ENCODE measurements around the gene CFAP57. TPM values are rescaled to one million over a fixed set of nuclear protein-coding genes. Genes with fewer than 3 reads are reported as not detected.

Gene CFAP57
- total and polyA plus RNA-seq, 2 donors (not counting 1 experiment from before 2014, with no cell fraction given) = 0.07 to 0.44 TPM

- H3K4me2 ChIP-seq (replicated peaks; ENCODE audit: low read depth, low read length, poor library complexity, severe bottlenecking) = no peak overlapping the region
- ChIA-PET CTCF (interaction anchor here (1.0 kb wide), 1 partner anchor 39 kb away, joined by 4 read pairs; no protein-coding TSS in a partner anchor), POLR2A (no interaction called here)
- no peak overlapping the region for H2AFZ ChIP-seq (ENCODE audit: insufficient read depth, low read depth, low read length, poor library complexity, severe bottlenecking)
- H3K4me1 ChIP-seq (ENCODE audit: control insufficient read depth in 2 of 2, insufficient read depth in 2 of 2, low read length in 2 of 2) = peaks cover 3 to 5% of the 10 kb centered on the region in 2 donors
- ATAC-seq (ENCODE audit: low read depth) (no peak), DNase-seq (no peak)
- WGBS (ENCODE audit: insufficient coverage) = 88% methylated on average over 2 of the region's 4 CpGs
- no peak overlapping the region for H3K9ac ChIP-seq (ENCODE audit: low read length)
- Mint-ChIP-seq H3K9me3 (ENCODE audit: insufficient read depth) (peaks cover 8% of the 10 kb centered on the region), H3K4me3 (no peak overlapping the region), H3K27ac (no peak overlapping the region), H3K27me3 (peaks cover 13% of the 10 kb centered on the region), H3K4me1 (peaks cover 5% of the 10 kb centered on the region)
- no peak overlapping the region for H3K27ac ChIP-seq (ENCODE audit: low read length in 2 of 2)
- H3K36me3 ChIP-seq (replicated peaks in 1 of 2; ENCODE audit: control extremely low read depth in 1 of 2, control insufficient read depth in 1 of 2, extremely low read depth in 1 of 2, insufficient read depth in 2 of 2, low read length in 1 of 2) = no peaks in the 10 kb centered on the region
- no peak overlapping the region for H3K4me3 ChIP-seq (ENCODE audit: control extremely low read depth in 1 of 5, extremely low read depth in 1 of 5, insufficient read depth in 1 of 5, low read depth in 2 of 5, low read length in 4 of 5)
- no peak for TF ChIP-seq EZH2 (IDR thresholded peaks at IDR 0.05; ENCODE audit: borderline replicate concordance, insufficient read depth, low read depth, low read length, poor library complexity, severe bottlenecking)
- TF ChIP-seq, protein P1, sequence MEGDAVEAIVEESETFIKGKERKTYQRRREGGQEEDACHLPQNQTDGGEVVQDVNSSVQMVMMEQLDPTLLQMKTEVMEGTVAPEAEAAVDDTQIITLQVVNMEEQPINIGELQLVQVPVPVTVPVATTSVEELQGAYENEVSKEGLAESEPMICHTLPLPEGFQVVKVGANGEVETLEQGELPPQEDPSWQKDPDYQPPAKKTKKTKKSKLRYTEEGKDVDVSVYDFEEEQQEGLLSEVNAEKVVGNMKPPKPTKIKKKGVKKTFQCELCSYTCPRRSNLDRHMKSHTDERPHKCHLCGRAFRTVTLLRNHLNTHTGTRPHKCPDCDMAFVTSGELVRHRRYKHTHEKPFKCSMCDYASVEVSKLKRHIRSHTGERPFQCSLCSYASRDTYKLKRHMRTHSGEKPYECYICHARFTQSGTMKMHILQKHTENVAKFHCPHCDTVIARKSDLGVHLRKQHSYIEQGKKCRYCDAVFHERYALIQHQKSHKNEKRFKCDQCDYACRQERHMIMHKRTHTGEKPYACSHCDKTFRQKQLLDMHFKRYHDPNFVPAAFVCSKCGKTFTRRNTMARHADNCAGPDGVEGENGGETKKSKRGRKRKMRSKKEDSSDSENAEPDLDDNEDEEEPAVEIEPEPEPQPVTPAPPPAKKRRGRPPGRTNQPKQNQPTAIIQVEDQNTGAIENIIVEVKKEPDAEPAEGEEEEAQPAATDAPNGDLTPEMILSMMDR (IDR thresholded peaks at IDR 0.05) = no peak
- intact Hi-C loops (cut with micrococcal nuclease) = no loop called here
- H3K79me2 ChIP-seq (ENCODE audit: control insufficient read depth, insufficient read depth, low read length) = no peaks in the 10 kb centered on the region
- peaks cover 0 to 4% (median 0%) of the 10 kb centered on the region in 3 donors for H3K9me3 ChIP-seq (ENCODE audit: control extremely low read depth in 1 of 3, control insufficient read depth in 2 of 3, insufficient read depth in 1 of 3, low read length in 2 of 3)
- H3K27me3 ChIP-seq (replicated peaks in 1 of 4; ENCODE audit: control extremely low read depth in 1 of 4, control insufficient read depth in 3 of 4, insufficient read depth in 4 of 4, low read length in 3 of 4) = peaks cover 0 to 10% (median 3%) of the 10 kb centered on the region in 4 experiments
- H4K20me1 ChIP-seq (ENCODE audit: control insufficient read depth, insufficient read depth, low read length, poor library complexity, severe bottlenecking) = no peaks in the 10 kb centered on the region
These were observed 93.3 kb downstream of the CFAP57 start for GRCh38 chr1:43265431-43265830.

- H3K27me3 Mint-ChIP-seq = peaks cover 22% of the 10 kb centered on the region
- no peak overlapping the region for H3K4me2 ChIP-seq (replicated peaks; ENCODE audit: low read depth, low read length, poor library complexity, severe bottlenecking)
- H3K36me3 ChIP-seq (replicated peaks in 1 of 2; ENCODE audit: control extremely low read depth in 1 of 2, control insufficient read depth in 1 of 2, extremely low read depth in 1 of 2, insufficient read depth in 2 of 2, low read length in 1 of 2) = no peaks in the 10 kb centered on the region
- peaks cover 6% of the 10 kb centered on the region for H3K9me3 Mint-ChIP-seq (ENCODE audit: insufficient read depth)
- DNase-seq (no peak), ATAC-seq (ENCODE audit: low read depth) (no peak)
- no peak for TF ChIP-seq EZH2 (IDR thresholded peaks at IDR 0.05; ENCODE audit: borderline replicate concordance, insufficient read depth, low read depth, low read length, poor library complexity, severe bottlenecking)
- 100% methylated on average over 1 of the region's 1 CpG for WGBS (ENCODE audit: insufficient coverage)
- H3K4me3 ChIP-seq (ENCODE audit: control extremely low read depth in 1 of 5, extremely low read depth in 1 of 5, insufficient read depth in 1 of 5, low read depth in 2 of 5, low read length in 4 of 5) = no peak overlapping the region
- no peak overlapping the region for H3K4me3 Mint-ChIP-seq
- ChIA-PET POLR2A (no interaction called here), CTCF (no interaction called here)
- H3K27ac Mint-ChIP-seq = no peak overlapping the region
- no peaks in the 10 kb centered on the region for H4K20me1 ChIP-seq (ENCODE audit: control insufficient read depth, insufficient read depth, low read length, poor library complexity, severe bottlenecking)
- no peak overlapping the region for H2AFZ ChIP-seq (ENCODE audit: insufficient read depth, low read depth, low read length, poor library complexity, severe bottlenecking)
- intact Hi-C loops (cut with micrococcal nuclease) = no loop called here
- no peak overlapping the region for H3K9ac ChIP-seq (ENCODE audit: low read length)
- H3K4me1 ChIP-seq (ENCODE audit: control insufficient read depth in 2 of 2, insufficient read depth in 2 of 2, low read length in 2 of 2) = peaks cover 10 to 11% of the 10 kb centered on the region in 2 donors
- H3K79me2 ChIP-seq (ENCODE audit: control insufficient read depth, insufficient read depth, low read length) = no peaks in the 10 kb centered on the region
- H3K9me3 ChIP-seq (ENCODE audit: control extremely low read depth in 1 of 3, control insufficient read depth in 2 of 3, insufficient read depth in 1 of 3, low read length in 2 of 3) = peaks cover 0 to 4% (median 0%) of the 10 kb centered on the region in 3 donors
- H3K27ac ChIP-seq (ENCODE audit: low read length in 2 of 2) = no peak overlapping the region
- H3K27me3 ChIP-seq (replicated peaks in 1 of 4; ENCODE audit: control extremely low read depth in 1 of 4, control insufficient read depth in 3 of 4, insufficient read depth in 4 of 4, low read length in 3 of 4) = peaks cover 0 to 14% (median 4%) of the 10 kb centered on the region in 4 experiments
- H3K4me1 Mint-ChIP-seq = peaks cover 18% of the 10 kb centered on the region
These were observed 94.8 kb downstream of the CFAP57 start for GRCh38 chr1:43266881-43267280.
